ENCODE measurements around the gene ZNF853. TPM values are rescaled to one million over a fixed set of nuclear protein-coding genes. Genes with fewer than 3 reads are reported as not detected.

ZNF853 gene
- total RNA-seq, 1 donor from 2014 or later, result 4.9 TPM

- Histone ChIP-seq H3K27ac (ENCODE audit: low read depth, low read length) (no peak overlapping the region), H3K79me2 (ENCODE audit: insufficient read depth, low read length) (peaks cover 54% of the 10 kb centered on the region), H3K9me3 (ENCODE audit: insufficient read depth, low read depth, low read length) (no peaks in the 10 kb centered on the region), H2AFZ (ENCODE audit: low read depth, low read length) (no peak overlapping the region), H3K4me1 (ENCODE audit: insufficient read depth, low read length) (peaks cover 8% of the 10 kb centered on the region), H3K9ac (ENCODE audit: low read length) (no peak overlapping the region), H3K4me3 (ENCODE audit: insufficient read depth, low read depth, low read length) (no peak overlapping the region), H3K36me3 (ENCODE audit: insufficient read depth, low read length) (peaks cover 4% of the 10 kb centered on the region), H3K4me2 (ENCODE audit: low read length) (no peak overlapping the region), H3K27me3 (ENCODE audit: insufficient read depth, low read length) (no peaks in the 10 kb centered on the region), H4K20me1 (ENCODE audit: insufficient read depth, low read length) (peaks cover 61% of the 10 kb centered on the region)
- no peak overlapping the region for H3K4me3 Mint-ChIP-seq (ENCODE audit: unreplicated experiment)
- peaks cover 12% of the 10 kb centered on the region for H3K4me1 Mint-ChIP-seq (ENCODE audit: low read depth, unreplicated experiment)
- peaks cover 35% of the 10 kb centered on the region for H3K36me3 Mint-ChIP-seq (ENCODE audit: low read depth, unreplicated experiment)
- no peak overlapping the region for H3K27ac Mint-ChIP-seq (ENCODE audit: unreplicated experiment)
- DNase-seq (ENCODE audit: low read depth) (no peak), FAIRE-seq (no peak)
- no peaks in the 10 kb centered on the region for H3K27me3 Mint-ChIP-seq (ENCODE audit: low read depth, unreplicated experiment)
- no peak for TF ChIP-seq EZH2 (IDR thresholded peaks at IDR 0.05; ENCODE audit: insufficient read depth, low read length)
- H3K9me3 Mint-ChIP-seq (ENCODE audit: unreplicated experiment), result peaks cover 1% of the 10 kb centered on the region
Observed at GRCh38 chr7:6642861-6643640, 27.6 kb downstream of the ZNF853 start.

- H3K4me1 ChIP-seq (ENCODE audit: insufficient read depth, low read length), result no peaks in the 10 kb centered on the region
- no peak overlapping the region for H3K27ac ChIP-seq (ENCODE audit: low read depth, low read length)
- H3K4me1 Mint-ChIP-seq (ENCODE audit: low read depth, unreplicated experiment), result peaks cover 6% of the 10 kb centered on the region
- no peaks in the 10 kb centered on the region for H3K9me3 ChIP-seq (ENCODE audit: insufficient read depth, low read depth, low read length)
- H3K4me3 ChIP-seq (ENCODE audit: insufficient read depth, low read depth, low read length), result no peak overlapping the region
- peaks cover 54% of the 10 kb centered on the region for H3K79me2 ChIP-seq (ENCODE audit: insufficient read depth, low read length)
- no peak overlapping the region for H3K9ac ChIP-seq (ENCODE audit: low read length)
- no peak overlapping the region for H3K27ac Mint-ChIP-seq (ENCODE audit: unreplicated experiment)
- H3K4me2 ChIP-seq (ENCODE audit: low read length), result no peak overlapping the region
- DNase-seq (ENCODE audit: low read depth) (no peak), FAIRE-seq (no peak)
- peaks cover 1% of the 10 kb centered on the region for H3K9me3 Mint-ChIP-seq (ENCODE audit: unreplicated experiment)
- no peaks in the 10 kb centered on the region for H3K27me3 ChIP-seq (ENCODE audit: insufficient read depth, low read length)
- H2AFZ ChIP-seq (ENCODE audit: low read depth, low read length), result no peak overlapping the region
- peaks cover 62% of the 10 kb centered on the region for H4K20me1 ChIP-seq (ENCODE audit: insufficient read depth, low read length)
- no peak overlapping the region for H3K4me3 Mint-ChIP-seq (ENCODE audit: unreplicated experiment)
- H3K36me3 Mint-ChIP-seq (ENCODE audit: low read depth, unreplicated experiment), result peaks cover 35% of the 10 kb centered on the region
- H3K27me3 Mint-ChIP-seq (ENCODE audit: low read depth, unreplicated experiment), result no peaks in the 10 kb centered on the region
- no peak for TF ChIP-seq CTCF (IDR thresholded peaks at IDR 0.05; ENCODE audit: insufficient read depth, low read depth, low read length)
- TF ChIP-seq EZH2 (IDR thresholded peaks at IDR 0.05; ENCODE audit: insufficient read depth, low read length), result no peak
- H3K36me3 ChIP-seq (ENCODE audit: insufficient read depth, low read length), result peaks cover 4% of the 10 kb centered on the region
Observed at GRCh38 chr7:6643915-6644625, 28.7 kb downstream of the ZNF853 start.

- Histone ChIP-seq H3K4me3 (ENCODE audit: insufficient read depth, low read depth, low read length) (no peak overlapping the region), H2AFZ (ENCODE audit: low read depth, low read length) (no peak overlapping the region), H3K27me3 (ENCODE audit: insufficient read depth, low read length) (no peaks in the 10 kb centered on the region), H3K9me3 (ENCODE audit: insufficient read depth, low read depth, low read length) (no peaks in the 10 kb centered on the region), H3K27ac (ENCODE audit: low read depth, low read length) (no peak overlapping the region), H3K36me3 (ENCODE audit: insufficient read depth, low read length) (peaks cover 4% of the 10 kb centered on the region), H3K9ac (ENCODE audit: low read length) (no peak overlapping the region), H4K20me1 (ENCODE audit: insufficient read depth, low read length) (peaks cover 61% of the 10 kb centered on the region), H3K4me2 (ENCODE audit: low read length) (no peak overlapping the region), H3K4me1 (ENCODE audit: insufficient read depth, low read length) (no peaks in the 10 kb centered on the region), H3K79me2 (ENCODE audit: insufficient read depth, low read length) (peaks cover 49% of the 10 kb centered on the region)
- Mint-ChIP-seq H3K36me3 (ENCODE audit: low read depth, unreplicated experiment) (peaks cover 30% of the 10 kb centered on the region), H3K27me3 (ENCODE audit: low read depth, unreplicated experiment) (no peaks in the 10 kb centered on the region), H3K4me3 (ENCODE audit: unreplicated experiment) (no peak overlapping the region), H3K4me1 (ENCODE audit: low read depth, unreplicated experiment) (peaks cover 3% of the 10 kb centered on the region), H3K9me3 (ENCODE audit: unreplicated experiment) (peaks cover 1% of the 10 kb centered on the region), H3K27ac (ENCODE audit: unreplicated experiment) (no peak overlapping the region)
- DNase-seq (ENCODE audit: low read depth) (no peak), FAIRE-seq (no peak)
- TF ChIP-seq EZH2 (IDR thresholded peaks at IDR 0.05; ENCODE audit: insufficient read depth, low read length) (no peak), CTCF (IDR thresholded peaks at IDR 0.05; ENCODE audit: insufficient read depth, low read depth, low read length) (no peak)
Observed at GRCh38 chr7:6644728-6645127, 29.3 kb downstream of the ZNF853 start.

All from astrocyte (in vitro differentiated cells and primary cell).